ENCODE measurements around the gene ART3. TPM values are rescaled to one million over a fixed set of nuclear protein-coding genes. Genes with fewer than 3 reads are reported as not detected.

The ART3 gene
- total and polyA plus RNA-seq, 2 of the 8 experiments (the other 6 are each of a cell fraction or from before 2014, with no cell fraction given), result 0.21 to 0.63 TPM

GRCh38 chr4:76095568-76095967 lies 21.1 kb downstream of the ART3 start:
- CTCF ChIA-PET (ENCODE audit: partially characterized antibody), result interaction anchor here (1.3 to 6.0 kb wide), 2 partner anchors 8 to 11 kb away, joined by 3 to 26 read pairs; no protein-coding TSS in a partner anchor
- Histone ChIP-seq H2BK15ac (ENCODE audit: low read length) (no peak overlapping the region), H3K79me2 (ENCODE audit: control insufficient read depth in 1 of 2, insufficient read depth in 2 of 2, low read length in 2 of 2) (no peaks in the 10 kb centered on the region), H4K91ac (replicated peaks; ENCODE audit: insufficient read length, low read length) (no peak overlapping the region), H2BK12ac (ENCODE audit: low read depth, low read length) (no peak overlapping the region), H3K27ac (ENCODE audit: low read depth, low read length) (no peak overlapping the region), H2BK120ac (replicated peaks; ENCODE audit: low read depth, low read length) (no peak overlapping the region), H4K5ac (ENCODE audit: insufficient read length, low read depth, low read length) (no peak overlapping the region), H3K4ac (replicated peaks; ENCODE audit: insufficient read length, low read depth, low read length) (no peak overlapping the region), H3K18ac (ENCODE audit: extremely low read depth, low read length) (no peak overlapping the region), H3K36me3 (ENCODE audit: control insufficient read depth in 2 of 4, insufficient read depth in 4 of 4, low read length in 3 of 4) (no peaks in the 10 kb centered on the region), H2BK20ac (ENCODE audit: low read length) (no peak overlapping the region), H3K27me3 (replicated peaks in 1 of 4; ENCODE audit: control insufficient read depth in 3 of 4, extremely low read depth in 1 of 4, insufficient read depth in 3 of 4, low read length in 3 of 4) (no peaks in the 10 kb centered on the region), H3K4me2 (ENCODE audit: insufficient read depth in 1 of 2, low read depth in 2 of 2, low read length in 2 of 2) (no peak overlapping the region), H3K9ac (replicated peaks in 1 of 4; ENCODE audit: extremely low read depth in 1 of 4, low read depth in 3 of 4, low read length in 3 of 4) (no peak overlapping the region), H2BK5ac (ENCODE audit: low read depth, low read length) (no peak overlapping the region), H3K9me3 (ENCODE audit: insufficient read depth in 2 of 2, low read depth in 1 of 2, low read length in 1 of 2) (0 out of 4 replicates have a peak, but pooled peaks cover 0 to 2% of the 10 kb centered on the region in 2 experiments), H3K4me1 (replicated peaks in 1 of 4; ENCODE audit: control insufficient read depth in 3 of 4, insufficient read depth in 4 of 4, low read length in 3 of 4) (no peaks in the 10 kb centered on the region), H3K14ac (ENCODE audit: insufficient read length) (no peak overlapping the region), H3K23me2 (ENCODE audit: low read depth, low read length) (no peaks in the 10 kb centered on the region), H3K4me3 (ENCODE audit: extremely low read depth in 1 of 4, insufficient read depth in 2 of 4, low read depth in 3 of 4, low read length in 4 of 4) (no peak overlapping the region), H2AFZ (ENCODE audit: low read length) (peak overlapping the region; percentile 52; the same call in 1 of the 2 replicates), H4K8ac (ENCODE audit: extremely low read depth, insufficient read depth, low read length) (no peak overlapping the region), H4K20me1 (replicated peaks in 1 of 2; ENCODE audit: control insufficient read depth in 1 of 2, insufficient read depth in 2 of 2, low read length in 2 of 2) (no peaks in the 10 kb centered on the region), H2AK5ac (ENCODE audit: low read depth, low read length) (no peak overlapping the region), H3K79me1 (ENCODE audit: low read depth, low read length) (no peaks in the 10 kb centered on the region), H3K56ac (replicated peaks; ENCODE audit: insufficient read length, low read depth, low read length) (no peak overlapping the region), H3K23ac (ENCODE audit: insufficient read length) (no peak overlapping the region)
- no peak for TF ChIP-seq NRF1 (IDR thresholded peaks at IDR 0.05; ENCODE audit: low read depth, low read length)
- TF ChIP-seq SUZ12 (IDR thresholded peaks at IDR 0.05; ENCODE audit: low read length), result no peak
- POLR2A ChIA-PET (ENCODE audit: partially characterized antibody), result interaction anchor here (0.7 kb wide), 1 partner anchor 181 kb away, joined by 4 read pairs; no protein-coding TSS in a partner anchor
- no peak for DNase-seq (ENCODE audit: low read depth in 1 of 2, low spot score in 2 of 2)
- no peak for FAIRE-seq
